ENCODE measurements around the gene SKI.

SKI gene

GRCh38 chr1:2180297-2181245 is 47.5 kb upstream of the SKI start:
- Histone ChIP-seq H3K4me2 (ENCODE audit: low read length) (no peak overlapping the region), H4K20me1 (ENCODE audit: control insufficient read depth, insufficient read depth, low read depth, low read length) (no peaks in the 10 kb centered on the region), H3K27me3 (ENCODE audit: control insufficient read depth, low read length) (no peaks in the 10 kb centered on the region), H3K79me2 (ENCODE audit: control insufficient read depth, low read length) (no peaks in the 10 kb centered on the region), H3K4me3 (ENCODE audit: low read length) (no peak overlapping the region), H3K4me1 (ENCODE audit: control insufficient read depth, low read length) (no peaks in the 10 kb centered on the region), H3K9me3 (ENCODE audit: control insufficient read depth, insufficient read depth, low read length) (no peaks in the 10 kb centered on the region), H3F3A (ENCODE audit: control insufficient read depth, insufficient read depth) (no peaks in the 10 kb centered on the region), H3K27ac (ENCODE audit: low read depth, low read length) (no peak overlapping the region), H3K9me2 (replicated peaks; ENCODE audit: control insufficient read depth, low read length) (no peaks in the 10 kb centered on the region), H3K36me3 (ENCODE audit: control insufficient read depth, low read length) (no peaks in the 10 kb centered on the region)
- TF ChIP-seq CTCF (IDR thresholded peaks at IDR 0.05; ENCODE audit: low read depth, low read length, poor library complexity, severe bottlenecking) (no peak), EZH2phosphoT487 (IDR thresholded peaks at IDR 0.05; ENCODE audit: borderline replicate concordance, low read length) (no peak)

GRCh38 chr1:2181271-2181670 is 46.8 kb upstream of the SKI start:
- no peaks in the 10 kb centered on the region for H3F3A ChIP-seq (ENCODE audit: control insufficient read depth, insufficient read depth)
- no peak for TF ChIP-seq EZH2phosphoT487 (IDR thresholded peaks at IDR 0.05; ENCODE audit: borderline replicate concordance, low read length)
- H3K27me3 ChIP-seq (ENCODE audit: control insufficient read depth, low read length): no peaks in the 10 kb centered on the region
- H3K9me2 ChIP-seq (replicated peaks; ENCODE audit: control insufficient read depth, low read length): no peaks in the 10 kb centered on the region
- H3K36me3 ChIP-seq (ENCODE audit: control insufficient read depth, low read length): no peaks in the 10 kb centered on the region
- H3K4me2 ChIP-seq (ENCODE audit: low read length): no peak overlapping the region
- no peaks in the 10 kb centered on the region for H4K20me1 ChIP-seq (ENCODE audit: control insufficient read depth, insufficient read depth, low read depth, low read length)
- H3K4me3 ChIP-seq (ENCODE audit: low read length): no peak overlapping the region
- H3K27ac ChIP-seq (ENCODE audit: low read depth, low read length): no peak overlapping the region
- no peaks in the 10 kb centered on the region for H3K9me3 ChIP-seq (ENCODE audit: control insufficient read depth, insufficient read depth, low read length)
- H3K79me2 ChIP-seq (ENCODE audit: control insufficient read depth, low read length): no peaks in the 10 kb centered on the region
- no peaks in the 10 kb centered on the region for H3K4me1 ChIP-seq (ENCODE audit: control insufficient read depth, low read length)

GRCh38 chr1:2181752-2182151 is 46.4 kb upstream of the SKI start:
- no peaks in the 10 kb centered on the region for H3K79me2 ChIP-seq (ENCODE audit: control insufficient read depth, low read length)
- no peaks in the 10 kb centered on the region for H3K9me2 ChIP-seq (replicated peaks; ENCODE audit: control insufficient read depth, low read length)
- H3K36me3 ChIP-seq (ENCODE audit: control insufficient read depth, low read length): no peaks in the 10 kb centered on the region
- no peaks in the 10 kb centered on the region for H3F3A ChIP-seq (ENCODE audit: control insufficient read depth, insufficient read depth)
- no peaks in the 10 kb centered on the region for H4K20me1 ChIP-seq (ENCODE audit: control insufficient read depth, insufficient read depth, low read depth, low read length)
- H3K4me2 ChIP-seq (ENCODE audit: low read length): no peak overlapping the region
- no peaks in the 10 kb centered on the region for H3K9me3 ChIP-seq (ENCODE audit: control insufficient read depth, insufficient read depth, low read length)
- no peak overlapping the region for H3K27ac ChIP-seq (ENCODE audit: low read depth, low read length)
- no peak overlapping the region for H3K4me3 ChIP-seq (ENCODE audit: low read length)
- no peaks in the 10 kb centered on the region for H3K27me3 ChIP-seq (ENCODE audit: control insufficient read depth, low read length)
- TF ChIP-seq EZH2phosphoT487 (IDR thresholded peaks at IDR 0.05; ENCODE audit: borderline replicate concordance, low read length): no peak
- no peak for TF ChIP-seq CTCF (IDR thresholded peaks at IDR 0.05; ENCODE audit: low read depth, low read length, poor library complexity, severe bottlenecking)
- H3K4me1 ChIP-seq (ENCODE audit: control insufficient read depth, low read length): no peaks in the 10 kb centered on the region

GRCh38 chr1:2182376-2182775 is 45.7 kb upstream of the SKI start:
- Histone ChIP-seq H3K79me2 (ENCODE audit: control insufficient read depth, low read length) (no peaks in the 10 kb centered on the region), H3K4me2 (ENCODE audit: low read length) (no peak overlapping the region), H3F3A (ENCODE audit: control insufficient read depth, insufficient read depth) (no peaks in the 10 kb centered on the region), H3K9me3 (ENCODE audit: control insufficient read depth, insufficient read depth, low read length) (no peaks in the 10 kb centered on the region), H3K4me1 (ENCODE audit: control insufficient read depth, low read length) (no peaks in the 10 kb centered on the region), H3K9me2 (replicated peaks; ENCODE audit: control insufficient read depth, low read length) (no peaks in the 10 kb centered on the region), H3K27me3 (ENCODE audit: control insufficient read depth, low read length) (no peaks in the 10 kb centered on the region), H3K27ac (ENCODE audit: low read depth, low read length) (no peak overlapping the region), H4K20me1 (ENCODE audit: control insufficient read depth, insufficient read depth, low read depth, low read length) (no peaks in the 10 kb centered on the region), H3K36me3 (ENCODE audit: control insufficient read depth, low read length) (no peaks in the 10 kb centered on the region), H3K4me3 (ENCODE audit: low read length) (no peak overlapping the region)
- no peak for TF ChIP-seq EZH2phosphoT487 (IDR thresholded peaks at IDR 0.05; ENCODE audit: borderline replicate concordance, low read length)
- no peak for TF ChIP-seq CTCF (IDR thresholded peaks at IDR 0.05; ENCODE audit: low read depth, low read length, poor library complexity, severe bottlenecking)
